Lower leg skin (tissue), 4 donors: ENCODE results near the gene DCLK2. TPM values are rescaled to one million over a fixed set of nuclear protein-coding genes. Genes with fewer than 3 reads are reported as not detected.

Source experiments
- DNase-seq, 2 donors: peaks; one replicate each; pipeline ENCODE4 v3.0.0-alpha.2; 2019; ENCODE audit warnings: low spot score in 2 of 2
- H3K4me3 ChIP-seq: fragments of 200-600 bp; sonication (generic); 2 replicates; pipeline ENCODE4 v1.5.1; 2017; ENCODE audit warnings: mild to moderate bottlenecking, low read depth; ENCODE audit not compliant: poor library complexity, severe bottlenecking
- CTCF ChIP-seq, 3 donors: fragments of 450-650 bp; IDR thresholded peaks; one replicate each; pipeline ENCODE4 v1.5.1; 2016; ENCODE audit warnings: antibody characterized with exemption in 3 of 3, mild to moderate bottlenecking in 3 of 3, moderate library complexity in 2 of 3
- POLR2A ChIP-seq, 2 donors: fragments of 450-650 bp; IDR thresholded peaks; one replicate each; pipeline ENCODE4 v1.6.1; 2016 to 2017; ENCODE audit warnings: antibody characterized with exemption in 2 of 2, mild to moderate bottlenecking in 1 of 2, moderate library complexity in 1 of 2
- WGBS, 2 donors: methylation state at CpG; one replicate each; pipeline ENCODE4 v1.1.5; 2018; 5-methylcytosine and 5-hydroxymethylcytosine counted together
- intact Hi-C: fragments of 100-400 bp; cut with DNase I; formaldehyde crosslinking; loops from one replicate; pipeline ENCODE4 v1.15.0; 2023; ENCODE audit warnings: low total_unique reads
- total RNA-seq, 4 donors: library from RNA; depleted of rRNA; stranded (reverse); fragments of >200 nt; gene quantifications; one replicate each; pipeline ENCODE4 v1.1.0, GENCODE V29; 2016

DCLK2 gene
- total RNA-seq, 4 donors from 2014 or later, result 0.59 to 2.3 (median 1.5) TPM

- intact Hi-C loops, result loop anchor here (10.0 kb wide), 1 partner anchor 260 kb away; no protein-coding TSS in a partner anchor
- DNase-seq, result no peak
- 79 to 86% methylated on average over 3 of the region's 3 CpGs for WGBS, 2 donors
Measured at GRCh38 chr4:150244600-150244999, 166.4 kb downstream of the DCLK2 start.

GRCh38 chr4:150247184-150247583 is 168.9 kb downstream of the DCLK2 start:
- H3K4me3 ChIP-seq, result no peak overlapping the region
- 86 to 95% methylated on average over 7 of the region's 7 CpGs for WGBS, 2 donors
- no peak for TF ChIP-seq POLR2A (IDR thresholded peaks at IDR 0.05)
- intact Hi-C loops, result loop anchor here (10.0 kb wide), 1 partner anchor 262 kb away; no protein-coding TSS in a partner anchor
- no peak for DNase-seq

More at GRCh38 chr4:150244600-150244999, 166.4 kb downstream of the DCLK2 start:
- no peak overlapping the region for H3K4me3 ChIP-seq
- TF ChIP-seq POLR2A (IDR thresholded peaks at IDR 0.05), result no peak
- TF ChIP-seq CTCF (IDR thresholded peaks at IDR 0.05), result no peak

GRCh38 chr4:150248181-150248580 is 169.9 kb downstream of the DCLK2 start:
- intact Hi-C loops, result loop anchor here (10.0 kb wide), 1 partner anchor 263 kb away; no protein-coding TSS in a partner anchor
- 83 to 90% methylated on average over 4 of the region's 4 CpGs for WGBS, 2 donors
- DNase-seq, result no peak
- no peak overlapping the region for H3K4me3 ChIP-seq
- no peak for TF ChIP-seq POLR2A (IDR thresholded peaks at IDR 0.05)
- no peak for TF ChIP-seq CTCF (IDR thresholded peaks at IDR 0.05)

GRCh38 chr4:150250293-150250997 is 172.2 kb downstream of the DCLK2 start:
- no peak for DNase-seq
- 89 to 92% methylated on average over 8 to 9 of the region's 9 CpGs for WGBS, 2 donors
- intact Hi-C loops, result loop anchor here (5.0 kb wide), 1 partner anchor 1758 kb away; no protein-coding TSS in a partner anchor
- no peak overlapping the region for H3K4me3 ChIP-seq
- TF ChIP-seq POLR2A (IDR thresholded peaks at IDR 0.05) (no peak), CTCF (IDR thresholded peaks at IDR 0.05) (no peak)

- intact Hi-C loops, result loop anchor here (5.0 kb wide), 1 partner anchor 1759 kb away; no protein-coding TSS in a partner anchor
- 64 to 100% methylated on average over 1 to 2 of the region's 4 CpGs for WGBS, 2 donors
- H3K4me3 ChIP-seq, result no peak overlapping the region
- TF ChIP-seq CTCF (IDR thresholded peaks at IDR 0.05) (no peak), POLR2A (IDR thresholded peaks at IDR 0.05) (no peak)
- no peak for DNase-seq
Measured at GRCh38 chr4:150250998-150251651, 172.9 kb downstream of the DCLK2 start.

- no peak for DNase-seq
- intact Hi-C loops, result loop anchor here (5.0 kb wide), 1 partner anchor 1759 kb away; no protein-coding TSS in a partner anchor
- TF ChIP-seq POLR2A (IDR thresholded peaks at IDR 0.05) (no peak), CTCF (IDR thresholded peaks at IDR 0.05) (no peak)
- WGBS, 2 donors, result 75 to 88% methylated on average over 7 of the region's 7 CpGs
- H3K4me3 ChIP-seq, result no peak overlapping the region
Measured at GRCh38 chr4:150251752-150252190, 173.5 kb downstream of the DCLK2 start.
